RWPE2 (cell line): ENCODE measurements around the gene ZHX3.

Source experiments
- ATAC-seq: fragments of 200-7000 bp; cut with Tn5 transposase; 3 replicates; pipeline ENCODE4 v1.9.1; 2021; ENCODE audit warnings: low read depth
- DNase-seq: peaks from one replicate; pipeline ENCODE4 v3.0.0-alpha.2; 2020; ENCODE audit warnings: low spot score
- H3K27ac ChIP-seq: fragments of 450-650 bp; 2 replicates; pipeline ENCODE4 v1.5.1; 2017; ENCODE audit warnings: mild to moderate bottlenecking; ENCODE audit not compliant: poor library complexity, severe bottlenecking
- H3K27me3 ChIP-seq: fragments of 250-450 bp; sonication (Bioruptor Pico); 2 replicates; pipeline ENCODE4 v1.5.1; 2021; ENCODE audit warnings: mild to moderate bottlenecking, moderate library complexity; ENCODE audit not compliant: insufficient read depth, poor library complexity, severe bottlenecking
- H3K36me3 ChIP-seq: fragments of 250-450 bp; sonication (Bioruptor Pico); 2 replicates; pipeline ENCODE4 v1.5.1; 2020; ENCODE audit warnings: low read depth, mild to moderate bottlenecking, moderate library complexity
- H3K4me1 ChIP-seq: fragments of 250-450 bp; sonication (Bioruptor Pico); 2 replicates; pipeline ENCODE4 v1.5.1; 2021; ENCODE audit warnings: mild to moderate bottlenecking, moderate library complexity; ENCODE audit not compliant: insufficient read depth, poor library complexity, severe bottlenecking
- H3K4me3 ChIP-seq: fragments of 250-450 bp; sonication (Bioruptor Pico); 2 replicates; pipeline ENCODE4 v1.5.1; 2021; ENCODE audit warnings: mild to moderate bottlenecking, moderate library complexity; ENCODE audit not compliant: severe bottlenecking
- H3K9me3 ChIP-seq: fragments of 250-450 bp; sonication (Bioruptor Pico); 2 replicates; pipeline ENCODE4 v1.5.1; 2021; ENCODE audit warnings: mild to moderate bottlenecking, moderate library complexity; ENCODE audit not compliant: severe bottlenecking
- CTCF ChIP-seq: fragments of 450-650 bp; IDR thresholded peaks from one replicate; pipeline ENCODE4 v1.5.1; 2017; ENCODE audit warnings: mild to moderate bottlenecking, moderate library complexity; ENCODE audit not compliant: poor library complexity, severe bottlenecking

Gene ZHX3

GRCh38 chr20:41364967-41365765, 47.6 kb upstream of the ZHX3 start:
- Histone ChIP-seq H3K36me3 (no peaks in the 10 kb centered on the region), H3K9me3 (no peaks in the 10 kb centered on the region), H3K4me3 (no peak overlapping the region), H3K4me1 (no peaks in the 10 kb centered on the region), H3K27ac (no peak overlapping the region), H3K27me3 (peaks cover 36% of the 10 kb centered on the region)
- no peak for ATAC-seq
- peak; percentile 78 for DNase-seq
- TF ChIP-seq CTCF, result no peak

- H3K36me3 ChIP-seq, result no peaks in the 10 kb centered on the region
- no peak overlapping the region for H3K4me3 ChIP-seq
- H3K4me1 ChIP-seq, result no peaks in the 10 kb centered on the region
- ATAC-seq, result peak; percentile 3; the same call in 2 of the 3 replicates
- no peaks in the 10 kb centered on the region for H3K9me3 ChIP-seq
- peak; percentile 83 for DNase-seq
- TF ChIP-seq CTCF, result no peak
- H3K27me3 ChIP-seq, result peaks cover 36% of the 10 kb centered on the region
- H3K27ac ChIP-seq, result no peak overlapping the region
These were observed 46.8 kb upstream of the ZHX3 start for GRCh38 chr20:41364236-41364855.

- ATAC-seq (0 out of 3 replicates have a peak, but pooled peaks have one; percentile 0), DNase-seq (peak; percentile 79)
- Histone ChIP-seq H3K9me3 (no peaks in the 10 kb centered on the region), H3K27ac (no peak overlapping the region), H3K4me3 (no peak overlapping the region), H3K36me3 (no peaks in the 10 kb centered on the region), H3K4me1 (no peaks in the 10 kb centered on the region), H3K27me3 (peaks cover 36% of the 10 kb centered on the region)
- no peak for TF ChIP-seq CTCF
These were observed 46.1 kb upstream of the ZHX3 start for GRCh38 chr20:41363601-41364000.

GRCh38 chr20:41362748-41363140, 45.2 kb upstream of the ZHX3 start:
- DNase-seq, result peak; percentile 78
- Histone ChIP-seq H3K36me3 (peaks cover 4% of the 10 kb centered on the region), H3K9me3 (no peaks in the 10 kb centered on the region)

More at GRCh38 chr20:41362748-41363140, 45.2 kb upstream of the ZHX3 start:
- no peak for ATAC-seq
- Histone ChIP-seq H3K27me3 (peaks cover 32% of the 10 kb centered on the region), H3K4me1 (no peaks in the 10 kb centered on the region), H3K4me3 (no peak overlapping the region), H3K27ac (no peak overlapping the region)
- no peak for TF ChIP-seq CTCF
